ENCODE measurements around the gene C12orf43. TPM values are rescaled to one million over a fixed set of nuclear protein-coding genes. Genes with fewer than 3 reads are reported as not detected.

Gene C12orf43
- total RNA-seq, 2 donors from 2014 or later: 8.8 to 12.1 TPM

- DNase-seq (ENCODE audit: low spot score): no peak
- no peak for TF ChIP-seq CTCF (IDR thresholded peaks at IDR 0.05)
- peaks cover 32% of the 10 kb centered on the region for H3K36me3 ChIP-seq
Observed at GRCh38 chr12:121004253-121004815, 12.0 kb downstream of the C12orf43 start.

GRCh38 chr12:121003650-121004049, 12.6 kb downstream of the C12orf43 start:
- H3K4me1 ChIP-seq: peaks cover 0 to 10% of the 10 kb centered on the region in 2 donors
- H3K27ac ChIP-seq: no peak overlapping the region
- no peak for DNase-seq (ENCODE audit: low spot score)
- TF ChIP-seq CTCF (IDR thresholded peaks at IDR 0.05): no peak
- H3K27me3 ChIP-seq: no peaks in the 10 kb centered on the region
- H3K9me3 ChIP-seq: no peaks in the 10 kb centered on the region
- H3K36me3 ChIP-seq: peaks cover 27% of the 10 kb centered on the region
- H3K4me3 ChIP-seq: no peak overlapping the region

More at GRCh38 chr12:121004253-121004815, 12.0 kb downstream of the C12orf43 start:
- no peak overlapping the region for H3K27ac ChIP-seq
- peaks cover 0 to 7% of the 10 kb centered on the region in 2 donors for H3K4me1 ChIP-seq
- H3K27me3 ChIP-seq: no peaks in the 10 kb centered on the region
- H3K4me3 ChIP-seq: no peak overlapping the region
- no peaks in the 10 kb centered on the region for H3K9me3 ChIP-seq

GRCh38 chr12:121001841-121002483, 14.3 kb downstream of the C12orf43 start:
- Histone ChIP-seq H3K4me1 (peaks cover 0 to 10% of the 10 kb centered on the region in 2 donors), H3K4me3 (no peak overlapping the region), H3K27ac (no peak overlapping the region), H3K36me3 (peaks cover 26% of the 10 kb centered on the region), H3K27me3 (no peaks in the 10 kb centered on the region), H3K9me3 (no peaks in the 10 kb centered on the region)
- no peak for TF ChIP-seq CTCF (IDR thresholded peaks at IDR 0.05)
- no peak for DNase-seq (ENCODE audit: low spot score)

GRCh38 chr12:121001060-121001459, 15.2 kb downstream of the C12orf43 start:
- H3K4me1 ChIP-seq: peaks cover 0 to 10% of the 10 kb centered on the region in 2 donors
- H3K9me3 ChIP-seq: no peaks in the 10 kb centered on the region
- TF ChIP-seq CTCF (IDR thresholded peaks at IDR 0.05): no peak
- H3K36me3 ChIP-seq: peaks cover 25% of the 10 kb centered on the region
- no peak overlapping the region for H3K27ac ChIP-seq
- H3K4me3 ChIP-seq: no peak overlapping the region
- no peak for DNase-seq (ENCODE audit: low spot score)
- no peaks in the 10 kb centered on the region for H3K27me3 ChIP-seq

GRCh38 chr12:121000530-121000929, 15.8 kb downstream of the C12orf43 start:
- peaks cover 20% of the 10 kb centered on the region for H3K36me3 ChIP-seq
- TF ChIP-seq CTCF (IDR thresholded peaks at IDR 0.05): no peak

More at GRCh38 chr12:121000530-121000929, 15.8 kb downstream of the C12orf43 start:
- H3K9me3 ChIP-seq: no peaks in the 10 kb centered on the region
- peaks cover 0 to 10% of the 10 kb centered on the region in 2 donors for H3K4me1 ChIP-seq
- no peak for DNase-seq (ENCODE audit: low spot score)
- H3K4me3 ChIP-seq: no peak overlapping the region
- H3K27ac ChIP-seq: no peak overlapping the region
- H3K27me3 ChIP-seq: no peaks in the 10 kb centered on the region

Data from right atrium auricular region (tissue), 2 donors.